Activated T-cell treated with anti-CD3 and anti-CD28 coated beads, Interleukin-2, amount 50 U/mL, for 24 hours (primary cell): ENCODE results near the gene FLOT1.

Source experiments
- DNase-seq: peaks from one replicate; pipeline ENCODE4 v3.0.0-alpha.2; 2020
- H3K27ac Mint-ChIP-seq: 2 replicates; pipeline ENCODE4 v1.8.0; 2020; ENCODE audit warnings: mild to moderate bottlenecking, mixed read lengths
- H3K27me3 Mint-ChIP-seq: 2 replicates; pipeline ENCODE4 v1.8.0; 2020; ENCODE audit warnings: mixed read lengths
- H3K36me3 Mint-ChIP-seq: 2 replicates; pipeline ENCODE4 v1.8.0; 2020; ENCODE audit warnings: low read depth, mixed read lengths
- H3K4me1 Mint-ChIP-seq: 2 replicates; pipeline ENCODE4 v1.8.0; 2020; ENCODE audit warnings: low read depth, mixed read lengths
- H3K4me3 Mint-ChIP-seq: 2 replicates; pipeline ENCODE4 v1.8.0; 2020; ENCODE audit warnings: mild to moderate bottlenecking, moderate library complexity, mixed read lengths
- H3K9me3 Mint-ChIP-seq: 2 replicates; pipeline ENCODE4 v1.8.0; 2020; ENCODE audit warnings: mixed read lengths

FLOT1 gene

DNA sequence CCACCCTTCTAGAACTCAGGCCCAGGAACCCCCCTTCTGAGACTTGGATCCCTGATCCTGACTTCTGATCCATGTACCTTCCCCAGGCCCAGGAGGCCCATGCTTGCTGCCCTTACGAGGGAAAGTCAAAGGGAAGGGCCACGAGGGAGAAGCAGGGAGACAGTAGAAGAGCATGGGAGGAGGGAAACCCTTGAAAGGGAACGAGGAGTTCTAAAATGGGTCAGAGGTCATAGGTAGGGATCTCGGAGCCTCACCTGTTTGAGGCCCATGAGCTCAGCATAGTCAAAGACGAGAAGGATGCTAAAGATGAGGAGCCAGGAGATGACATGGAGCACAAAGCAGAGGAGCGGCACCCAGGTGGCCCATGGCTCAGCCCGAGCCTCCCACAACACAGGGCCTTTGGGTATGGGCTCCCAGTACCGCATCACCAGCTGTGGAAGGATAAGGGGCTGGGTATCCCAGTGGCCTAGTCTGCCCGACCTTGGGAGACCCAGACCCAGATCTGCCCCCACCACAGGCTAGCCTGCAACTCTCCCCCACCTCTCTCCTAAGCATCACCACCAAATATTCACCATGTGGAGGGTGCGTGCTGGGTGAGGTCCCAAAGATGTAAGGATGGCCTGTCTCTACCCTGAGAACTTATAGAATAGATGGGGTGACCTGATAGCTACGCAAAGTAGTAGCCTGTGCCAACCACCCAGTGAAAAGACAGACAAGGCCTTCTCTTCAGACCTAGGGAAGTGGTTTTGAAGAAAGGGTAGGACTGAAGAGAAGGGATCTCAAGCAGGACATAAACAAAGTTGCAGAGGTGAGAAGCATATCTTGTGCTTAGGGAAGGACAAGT lies 53.2 kb downstream of the FLOT1 start:
- Mint-ChIP-seq H3K36me3 (peaks cover 42% of the 10 kb centered on the region), H3K4me1 (peaks cover 43% of the 10 kb centered on the region), H3K27ac (peak overlapping the region; percentile 99), H3K9me3 (no peaks in the 10 kb centered on the region), H3K27me3 (no peaks in the 10 kb centered on the region), H3K4me3 (peak overlapping the region; percentile 92)
- DNase-seq, result no peak

DNA sequence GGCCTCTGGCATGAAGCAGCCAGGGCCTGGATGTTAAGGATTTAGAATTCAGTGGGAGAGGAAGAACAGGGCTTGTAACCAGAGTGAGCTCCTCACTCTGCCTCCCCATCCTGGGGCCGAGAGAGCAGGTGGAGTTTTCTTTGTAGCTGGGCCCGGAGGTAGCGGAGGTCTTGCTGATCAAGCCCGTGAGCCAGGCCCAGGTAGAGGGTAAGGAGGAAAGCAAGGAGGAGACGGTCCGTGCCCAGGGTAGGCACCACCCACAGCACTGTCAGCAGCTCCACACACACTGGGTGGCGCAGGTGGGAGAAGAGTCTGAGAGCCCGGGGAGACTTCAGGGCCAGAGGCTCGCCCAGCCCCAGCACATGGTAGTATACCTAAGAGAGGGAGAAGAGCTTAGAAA lies 53.9 kb downstream of the FLOT1 start:
- peaks cover 43% of the 10 kb centered on the region for H3K4me1 Mint-ChIP-seq
- H3K36me3 Mint-ChIP-seq, result peaks cover 48% of the 10 kb centered on the region
- no peaks in the 10 kb centered on the region for H3K9me3 Mint-ChIP-seq
- no peak for DNase-seq
- H3K4me3 Mint-ChIP-seq, result peak overlapping the region; percentile 94
- H3K27ac Mint-ChIP-seq, result peak overlapping the region; percentile 99
- H3K27me3 Mint-ChIP-seq, result no peaks in the 10 kb centered on the region

GRCh38 chr6:30687659-30688431 lies 54.6 kb downstream of the FLOT1 start:
- H3K4me3 Mint-ChIP-seq, result peak overlapping the region; percentile 94
- peaks cover 43% of the 10 kb centered on the region for H3K4me1 Mint-ChIP-seq
- no peaks in the 10 kb centered on the region for H3K27me3 Mint-ChIP-seq
- H3K36me3 Mint-ChIP-seq, result peaks cover 56% of the 10 kb centered on the region
- H3K9me3 Mint-ChIP-seq, result no peaks in the 10 kb centered on the region
- no peak for DNase-seq
- peak overlapping the region; percentile 99 for H3K27ac Mint-ChIP-seq

GRCh38 chr6:30686908-30687658 lies 55.4 kb downstream of the FLOT1 start:
- peaks cover 63% of the 10 kb centered on the region for H3K36me3 Mint-ChIP-seq
- H3K4me3 Mint-ChIP-seq, result peak overlapping the region; percentile 94
- H3K27ac Mint-ChIP-seq, result peak overlapping the region; percentile 99
- no peaks in the 10 kb centered on the region for H3K9me3 Mint-ChIP-seq
- H3K27me3 Mint-ChIP-seq, result no peaks in the 10 kb centered on the region
- peak; percentile 89 for DNase-seq
- H3K4me1 Mint-ChIP-seq, result peaks cover 44% of the 10 kb centered on the region

GRCh38 chr6:30686009-30686907 lies 56.2 kb downstream of the FLOT1 start, which contains the start of gene PPP1R18:
TSS of gene PPP1R18 (minus strand) at chr6:30686645. CDS start at chr6:30686018, 627 bp downstream.
- Mint-ChIP-seq H3K4me1 (peaks cover 39% of the 10 kb centered on the region), H3K9me3 (no peaks in the 10 kb centered on the region)

GRCh38 chr6:30685157-30686008 lies 57.1 kb downstream of the FLOT1 start:
- H3K27ac Mint-ChIP-seq, result peak overlapping the region; percentile 99
- no peaks in the 10 kb centered on the region for H3K27me3 Mint-ChIP-seq
- no peaks in the 10 kb centered on the region for H3K9me3 Mint-ChIP-seq
- H3K4me1 Mint-ChIP-seq, result peaks cover 38% of the 10 kb centered on the region
- H3K36me3 Mint-ChIP-seq, result peaks cover 77% of the 10 kb centered on the region
- peak; percentile 63 for DNase-seq
- H3K4me3 Mint-ChIP-seq, result peak overlapping the region; percentile 94

More at GRCh38 chr6:30686009-30686907, 56.2 kb downstream of the FLOT1 start, which contains the start of gene PPP1R18:
- Mint-ChIP-seq H3K27ac (peak within 1 kb of the TSS; percentile 99), H3K4me3 (peak within 1 kb of the TSS; percentile 94), H3K36me3 (peaks cover 71% of the 10 kb centered on the region), H3K27me3 (no peaks in the 10 kb centered on the region)
- peak; percentile 89 for DNase-seq

DNA sequence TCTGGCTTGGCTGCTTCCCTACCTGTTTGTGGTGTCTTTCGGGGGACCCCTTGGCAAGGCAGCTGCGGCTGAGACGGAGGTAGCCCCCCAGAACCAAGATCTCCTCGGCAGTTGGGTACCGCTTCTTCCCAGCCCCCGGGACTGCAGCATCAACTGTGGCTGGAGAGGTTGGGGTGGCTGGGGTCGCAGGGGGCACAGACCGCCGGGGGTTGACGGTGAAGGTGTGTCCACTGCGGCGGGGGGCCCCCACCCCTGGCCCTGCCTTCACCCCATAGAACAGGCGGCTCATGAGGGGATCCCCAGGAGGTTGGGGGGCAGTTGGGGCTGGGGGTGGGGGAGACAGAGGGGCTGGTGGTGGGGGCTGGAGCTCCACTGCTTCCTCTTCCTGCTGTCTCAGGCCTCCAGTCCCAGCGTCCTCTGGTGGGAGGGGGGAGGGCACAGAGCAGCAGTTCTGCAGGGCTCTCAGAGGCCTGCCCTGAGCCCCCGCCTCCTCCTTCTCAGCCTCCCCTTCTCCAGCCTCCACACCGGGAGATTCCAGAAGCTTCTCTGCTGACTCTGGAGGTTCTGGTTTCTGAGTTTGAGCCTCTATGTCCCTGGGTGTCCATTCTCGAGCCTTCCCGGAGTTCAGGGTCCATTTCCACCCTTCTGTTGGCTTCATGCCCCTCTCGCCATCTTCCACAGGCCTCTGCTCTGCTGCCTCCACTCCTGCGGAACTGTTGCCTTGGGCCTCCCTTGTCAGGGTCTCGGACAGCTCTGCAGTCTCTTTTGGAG lies 57.9 kb downstream of the FLOT1 start:
- peaks cover 83% of the 10 kb centered on the region for H3K36me3 Mint-ChIP-seq
- DNase-seq, result peak; percentile 68
- H3K9me3 Mint-ChIP-seq, result no peaks in the 10 kb centered on the region
- no peaks in the 10 kb centered on the region for H3K27me3 Mint-ChIP-seq
- H3K4me1 Mint-ChIP-seq, result peaks cover 38% of the 10 kb centered on the region
- H3K4me3 Mint-ChIP-seq, result peak overlapping the region; percentile 94
- H3K27ac Mint-ChIP-seq, result peak overlapping the region; percentile 99

DNA sequence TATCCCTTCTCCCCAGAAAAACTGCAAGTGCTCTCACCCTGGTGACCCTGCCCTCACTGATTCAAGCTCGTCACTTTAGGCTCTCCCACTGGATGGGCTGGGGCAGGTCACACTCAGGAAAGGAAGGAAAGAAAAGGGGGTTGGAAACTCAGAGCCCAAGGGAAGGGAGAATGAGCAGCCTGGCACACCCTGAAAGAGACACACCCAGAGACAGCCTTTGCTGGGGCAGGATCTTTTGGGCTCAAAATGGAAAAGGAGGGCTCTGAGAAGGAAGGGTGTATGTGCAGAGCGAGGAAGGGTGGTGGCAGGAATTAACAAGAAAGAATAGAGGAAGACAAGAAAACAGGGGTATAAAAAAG lies 58.5 kb downstream of the FLOT1 start:
- no peak for DNase-seq
- Mint-ChIP-seq H3K27ac (peak overlapping the region; percentile 99), H3K36me3 (peaks cover 89% of the 10 kb centered on the region), H3K4me1 (peaks cover 38% of the 10 kb centered on the region), H3K27me3 (no peaks in the 10 kb centered on the region), H3K4me3 (peak overlapping the region; percentile 94), H3K9me3 (no peaks in the 10 kb centered on the region)

DNA sequence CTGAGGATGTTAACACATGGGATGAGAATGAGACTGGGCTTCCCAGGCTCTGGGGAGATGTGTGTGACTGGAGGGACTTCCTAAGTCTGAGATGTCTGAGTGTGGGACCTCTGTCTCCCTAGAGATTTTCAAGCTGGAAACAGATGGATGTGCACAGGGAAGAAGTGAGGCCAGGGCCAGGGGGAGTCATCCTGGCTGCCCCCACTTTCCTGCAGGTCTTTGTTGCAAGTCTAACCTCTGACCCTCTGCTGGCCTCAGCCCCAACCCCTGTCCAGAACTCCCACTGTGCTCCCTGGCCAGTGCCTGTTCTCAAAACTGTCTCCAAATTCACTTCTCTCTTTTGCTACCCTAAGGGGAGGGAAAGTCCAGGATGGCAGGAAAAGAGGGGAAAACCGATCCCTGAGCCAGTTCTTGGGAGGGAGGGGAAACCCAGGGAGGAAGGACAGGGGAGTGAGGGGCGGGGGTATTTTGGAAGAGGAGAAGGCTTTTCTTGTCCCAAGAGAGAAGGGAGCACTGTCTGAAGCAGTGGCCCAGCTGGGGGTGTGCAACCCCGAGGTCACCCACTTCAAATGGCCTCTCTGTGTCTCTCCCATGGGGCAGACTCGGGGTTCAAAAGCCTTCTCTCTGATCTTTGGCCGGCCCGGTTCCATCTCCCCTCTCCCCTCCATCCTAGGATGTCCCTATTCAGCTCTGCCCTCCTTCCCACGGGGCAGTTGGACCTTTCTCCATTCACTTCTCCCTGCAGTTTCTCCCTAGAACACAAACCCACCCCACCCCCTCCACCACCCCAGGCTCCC lies 59.1 kb downstream of the FLOT1 start:
- H3K36me3 Mint-ChIP-seq, result peaks cover 93% of the 10 kb centered on the region
- DNase-seq, result no peak
- no peaks in the 10 kb centered on the region for H3K9me3 Mint-ChIP-seq
- peaks cover 37% of the 10 kb centered on the region for H3K4me1 Mint-ChIP-seq
- H3K27me3 Mint-ChIP-seq, result no peaks in the 10 kb centered on the region
- H3K4me3 Mint-ChIP-seq, result peak overlapping the region; percentile 94
- peak overlapping the region; percentile 99 for H3K27ac Mint-ChIP-seq

DNA sequence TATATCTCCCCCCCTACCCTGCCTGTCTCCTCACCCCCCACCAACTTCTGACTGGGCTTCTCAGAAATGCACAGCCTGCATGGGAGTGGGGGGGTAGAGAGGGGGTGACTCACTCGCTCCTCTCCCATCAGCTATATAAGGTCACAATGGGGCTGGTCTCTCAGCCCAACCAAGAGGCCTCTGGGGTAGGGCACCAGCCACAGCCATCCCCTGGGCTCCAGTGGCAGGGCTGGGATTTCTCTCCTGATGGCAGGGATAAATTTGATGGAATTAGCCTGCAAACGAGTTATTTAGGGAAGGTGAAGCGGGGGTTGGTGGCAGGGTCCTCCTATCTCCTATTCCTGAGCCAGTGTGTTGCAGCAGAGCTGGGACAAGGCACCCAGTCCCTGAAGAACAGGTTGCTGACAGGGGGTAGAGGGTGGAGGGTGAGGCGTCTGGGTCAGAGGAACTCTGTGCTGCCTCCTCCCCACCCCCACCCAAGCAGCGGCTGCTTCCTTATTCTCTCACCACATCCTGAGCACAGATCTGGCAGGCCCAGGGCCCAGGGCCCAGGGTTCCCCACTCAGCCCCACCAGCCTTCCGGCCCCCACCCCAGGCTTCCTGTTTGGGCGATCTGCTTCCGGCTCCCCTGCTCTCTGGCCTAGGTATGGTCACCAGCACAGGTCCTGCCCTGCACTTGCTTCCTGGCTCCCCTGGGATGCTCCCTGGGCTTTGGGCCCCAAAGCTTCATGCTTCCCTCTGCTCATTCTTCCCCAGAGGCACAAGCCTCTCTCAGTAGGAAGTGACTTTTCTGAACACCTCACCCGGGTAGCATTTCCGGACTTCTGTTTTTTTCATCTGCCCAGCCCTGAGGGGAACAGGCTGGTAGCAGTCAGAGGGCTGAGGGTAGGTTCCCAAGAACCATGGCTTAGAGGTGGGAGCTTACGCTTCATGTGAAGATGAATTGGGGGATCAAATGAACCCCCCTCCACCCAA lies 60.1 kb downstream of the FLOT1 start:
- H3K4me1 Mint-ChIP-seq, result peaks cover 28% of the 10 kb centered on the region
- H3K27me3 Mint-ChIP-seq, result no peaks in the 10 kb centered on the region
- H3K4me3 Mint-ChIP-seq, result peak overlapping the region; percentile 94
- DNase-seq, result peak; percentile 86
- no peaks in the 10 kb centered on the region for H3K9me3 Mint-ChIP-seq
- H3K27ac Mint-ChIP-seq, result peak overlapping the region; percentile 99
- H3K36me3 Mint-ChIP-seq, result peaks cover 91% of the 10 kb centered on the region

GRCh38 chr6:30681766-30682142 lies 60.7 kb downstream of the FLOT1 start:
- Mint-ChIP-seq H3K4me1 (peaks cover 28% of the 10 kb centered on the region), H3K4me3 (peak overlapping the region; percentile 94), H3K36me3 (peaks cover 96% of the 10 kb centered on the region), H3K9me3 (no peaks in the 10 kb centered on the region), H3K27me3 (no peaks in the 10 kb centered on the region), H3K27ac (peak overlapping the region; percentile 99)
- peak; percentile 50 for DNase-seq
